HepG2 (cell line): ENCODE data around the gene UFL1.

Experiments used
- EZH2 ChIP-seq: conservative IDR thresholded peaks from 2 replicates; pipeline ENCODE4 v1.6.1; 2012; ENCODE audit warnings: mild to moderate bottlenecking, low read depth, low read length, moderate library complexity
- RAD21 ChIP-seq: fragments of 450-650 bp; formaldehyde crosslinking; IDR thresholded peaks from 2 replicates; pipeline ENCODE4 v1.5.0; 2020; ENCODE audit warnings: mild to moderate bottlenecking
- TEAD3 ChIP-seq: optimal IDR thresholded peaks from 2 replicates; pipeline ENCODE3; 2016; ENCODE audit warnings: borderline replicate concordance
- YY1 ChIP-seq: IDR thresholded peaks from 2 replicates; pipeline ENCODE4 v1.6.1; 2011; ENCODE audit warnings: low read length, low read depth, moderate library complexity, mild to moderate bottlenecking; ENCODE audit not compliant: insufficient read depth, insufficient replicate concordance
- ZBTB33 ChIP-seq: sonication (generic); formaldehyde crosslinking; IDR thresholded peaks from 2 replicates; pipeline ENCODE4 v1.4.0; 2020; ENCODE audit warnings: missing genetic modification reagents
- ZC3H13 ChIP-seq: sonication (generic); formaldehyde crosslinking; IDR thresholded peaks from 2 replicates; pipeline ENCODE4 v1.8.1; 2023; ENCODE audit warnings: mild to moderate bottlenecking, missing genetic modification reagents, moderate library complexity
- ZNF263 ChIP-seq: sonication (generic); formaldehyde crosslinking; IDR thresholded peaks from 2 replicates; pipeline ENCODE4 v1.4.0; 2020; ENCODE audit warnings: missing genetic modification reagents
- ZNF329 ChIP-seq: sonication (generic); formaldehyde crosslinking; IDR thresholded peaks from 2 replicates; pipeline ENCODE4 v1.9.0; 2021; ENCODE audit warnings: low read depth, mild to moderate bottlenecking, missing genetic modification reagents
- TF ChIP-seq, protein P1 (sequence below): sonication (generic); formaldehyde crosslinking; IDR thresholded peaks from 2 replicates; pipeline ENCODE4 v1.4.0; 2020; ENCODE audit warnings: missing genetic modification reagents, borderline replicate concordance

GRCh38 chr6:96502915-96503314 is 18.7 kb upstream of the UFL1 start:
- no peak for TF ChIP-seq EZH2
- no peak for TF ChIP-seq ZBTB33 (CRISPR knock-in tag)
- no peak for TF ChIP-seq ZNF263 (CRISPR knock-in tag)
- no peak for TF ChIP-seq ZNF329 (CRISPR knock-in tag)
- TF ChIP-seq, protein P1, sequence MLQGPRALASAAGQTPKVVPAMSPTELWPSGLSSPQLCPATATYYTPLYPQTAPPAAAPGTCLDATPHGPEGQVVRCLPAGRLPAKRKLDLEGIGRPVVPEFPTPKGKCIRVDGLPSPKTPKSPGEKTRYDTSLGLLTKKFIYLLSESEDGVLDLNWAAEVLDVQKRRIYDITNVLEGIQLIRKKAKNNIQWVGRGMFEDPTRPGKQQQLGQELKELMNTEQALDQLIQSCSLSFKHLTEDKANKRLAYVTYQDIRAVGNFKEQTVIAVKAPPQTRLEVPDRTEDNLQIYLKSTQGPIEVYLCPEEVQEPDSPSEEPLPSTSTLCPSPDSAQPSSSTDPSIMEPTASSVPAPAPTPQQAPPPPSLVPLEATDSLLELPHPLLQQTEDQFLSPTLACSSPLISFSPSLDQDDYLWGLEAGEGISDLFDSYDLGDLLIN: no peak
- TF ChIP-seq YY1: no peak
- TF ChIP-seq RAD21 (CRISPR knock-in tag): no peak
- TF ChIP-seq ZC3H13 (CRISPR knock-in tag): no peak
- TF ChIP-seq TEAD3 (CRISPR knock-in tag): no peak
